ENCODE measurements around the gene SSC5D.

SSC5D gene

GRCh38 chr19:55484593-55485438 lies 3.4 kb upstream of the SSC5D start, which contains the start of gene NAT14:
Gene NAT14 (plus strand): TSS chr19:55485188. CDS start chr19:55485709, 521 bp downstream.
- Histone ChIP-seq H3K4me1 (peaks cover 57% of the 10 kb centered on the region), H3K4me3 (peak within 1 kb of the TSS; percentile 80), H3K4me2 (peak within 1 kb of the TSS; percentile 96), H3K27me3 (no peaks in the 10 kb centered on the region), H4K20me1 (peaks cover under 1% of the 10 kb centered on the region), H3K9ac (peak within 1 kb of the TSS; percentile 85), H3K27ac (peak within 1 kb of the TSS; percentile 87), H3K36me3 (peaks cover 25% of the 10 kb centered on the region), H3K9me3 (no peaks in the 10 kb centered on the region)
- TF ChIP-seq Cebpa-rat (IDR thresholded peaks at IDR 0.05), result no peak

- H3K27ac ChIP-seq, result peak overlapping the region; percentile 87
- H3K4me3 ChIP-seq, result peak overlapping the region; percentile 80
- no peaks in the 10 kb centered on the region for H3K9me3 ChIP-seq
- H3K36me3 ChIP-seq, result peaks cover 25% of the 10 kb centered on the region
- no peaks in the 10 kb centered on the region; the same call in 1 of the 2 replicates for H4K20me1 ChIP-seq
- H3K4me1 ChIP-seq, result peaks cover 60% of the 10 kb centered on the region
- peak overlapping the region; percentile 85 for H3K9ac ChIP-seq
- TF ChIP-seq Cebpa-rat (IDR thresholded peaks at IDR 0.05), result no peak
- peak overlapping the region; percentile 96 for H3K4me2 ChIP-seq
- H3K27me3 ChIP-seq, result no peaks in the 10 kb centered on the region
Measured at GRCh38 chr19:55485439-55486011, 2.7 kb upstream of the SSC5D start.

GRCh38 chr19:55486043-55486970 lies 1.9 kb upstream of the SSC5D start:
- peak overlapping the region; percentile 87 for H3K27ac ChIP-seq
- no peaks in the 10 kb centered on the region; the same call in 1 of the 2 replicates for H4K20me1 ChIP-seq
- H3K9me3 ChIP-seq, result no peaks in the 10 kb centered on the region
- peak overlapping the region; percentile 85 for H3K9ac ChIP-seq
- no peak for TF ChIP-seq Cebpa-rat (IDR thresholded peaks at IDR 0.05)
- H3K27me3 ChIP-seq, result no peaks in the 10 kb centered on the region
- peaks cover 18% of the 10 kb centered on the region for H3K36me3 ChIP-seq
- peak overlapping the region; percentile 96 for H3K4me2 ChIP-seq
- peak overlapping the region; percentile 80 for H3K4me3 ChIP-seq
- H3K4me1 ChIP-seq, result peaks cover 67% of the 10 kb centered on the region

- H3K9ac ChIP-seq, result peak overlapping the region; percentile 85
Measured at GRCh38 chr19:55486971-55487923, 989 bp upstream of the SSC5D start.

GRCh38 chr19:55488986-55489710 lies 912 bp downstream of the SSC5D start:
- peak overlapping the region; percentile 30; the same call in 1 of the 2 replicates for H3K27ac ChIP-seq
- 0 out of 2 replicates have a peak overlapping the region, but pooled peaks have one; percentile 45 for H3K9ac ChIP-seq
- no peaks in the 10 kb centered on the region; the same call in 1 of the 2 replicates for H4K20me1 ChIP-seq
- peak overlapping the region; percentile 62 for H3K4me2 ChIP-seq
- no peaks in the 10 kb centered on the region for H3K36me3 ChIP-seq
- TF ChIP-seq Cebpa-rat (IDR thresholded peaks at IDR 0.05), result no peak
- H3K4me1 ChIP-seq, result peaks cover 67% of the 10 kb centered on the region
- no peaks in the 10 kb centered on the region for H3K9me3 ChIP-seq
- H3K4me3 ChIP-seq, result no peak overlapping the region
- H3K27me3 ChIP-seq, result no peaks in the 10 kb centered on the region

More at GRCh38 chr19:55486971-55487923, 989 bp upstream of the SSC5D start:
- H3K4me2 ChIP-seq, result peak overlapping the region; percentile 96
- no peaks in the 10 kb centered on the region for H3K9me3 ChIP-seq
- H3K4me3 ChIP-seq, result peak overlapping the region; percentile 42; the same call in 1 of the 2 replicates
- H3K27ac ChIP-seq, result peak overlapping the region; percentile 87
- H3K4me1 ChIP-seq, result peaks cover 73% of the 10 kb centered on the region
- no peak for TF ChIP-seq Cebpa-rat (IDR thresholded peaks at IDR 0.05)
- H3K27me3 ChIP-seq, result no peaks in the 10 kb centered on the region
- peaks cover 15% of the 10 kb centered on the region for H3K36me3 ChIP-seq
- no peaks in the 10 kb centered on the region; the same call in 1 of the 2 replicates for H4K20me1 ChIP-seq

- peak overlapping the region; percentile 57 for H3K4me2 ChIP-seq
- no peak for TF ChIP-seq Cebpa-rat (IDR thresholded peaks at IDR 0.05)
- no peak overlapping the region for H3K4me3 ChIP-seq
- no peaks in the 10 kb centered on the region for H3K36me3 ChIP-seq
- no peaks in the 10 kb centered on the region for H3K9me3 ChIP-seq
- H3K9ac ChIP-seq, result 0 out of 2 replicates have a peak overlapping the region, but pooled peaks have one; percentile 45
- no peaks in the 10 kb centered on the region; the same call in 1 of the 2 replicates for H4K20me1 ChIP-seq
- H3K27ac ChIP-seq, result peak overlapping the region; percentile 30; the same call in 1 of the 2 replicates
- peaks cover 61% of the 10 kb centered on the region for H3K4me1 ChIP-seq
- no peaks in the 10 kb centered on the region for H3K27me3 ChIP-seq
Measured at GRCh38 chr19:55489711-55490477, 1.7 kb downstream of the SSC5D start.
